HepG2 (cell line): ENCODE results near the gene RAP1GAP2.

ENCODE experiments used
- BCLAF1 ChIP-seq: fragments of 450-650 bp; IDR thresholded peaks from 2 replicates; pipeline ENCODE4 v1.6.1; 2017; ENCODE audit warnings: mild to moderate bottlenecking
- FOSL1 ChIP-seq: sonication (generic); formaldehyde crosslinking; IDR thresholded peaks from 2 replicates; pipeline ENCODE4 v1.9.0; 2021; ENCODE audit warnings: missing genetic modification reagents, borderline replicate concordance
- SP4 ChIP-seq: sonication (generic); formaldehyde crosslinking; IDR thresholded peaks from 2 replicates; pipeline ENCODE4 v1.8.1; 2023; ENCODE audit warnings: mild to moderate bottlenecking, missing genetic modification reagents
- THAP7 ChIP-seq: sonication (generic); formaldehyde crosslinking; IDR thresholded peaks from 2 replicates; pipeline ENCODE4 v1.8.1; 2023; ENCODE audit warnings: mild to moderate bottlenecking, missing genetic modification reagents
- ZNF501 ChIP-seq: sonication (generic); formaldehyde crosslinking; IDR thresholded peaks from 2 replicates; pipeline ENCODE4 v1.5.1; 2020; ENCODE audit warnings: mild to moderate bottlenecking, moderate library complexity, missing genetic modification reagents

- no peak for TF ChIP-seq FOSL1 (CRISPR knock-in tag)
- no peak for TF ChIP-seq ZNF501 (CRISPR knock-in tag)
- no peak for TF ChIP-seq BCLAF1
- TF ChIP-seq SP4 (CRISPR knock-in tag) = no peak
- TF ChIP-seq THAP7 (CRISPR knock-in tag) = no peak
These were observed 168.6 kb downstream of the RAP1GAP2 start for GRCh38 chr17:2964831-2965230.
